Measurements from ENCODE around the gene HIGD1C.
"Not testable (repeated sequence)": the region's sequence is repeated elsewhere in the genome, so short reads cannot be mapped to it uniquely, and the experiment has no call there.

Gene HIGD1C

GRCh38 chr12:50952510-50952909 lies at the start of gene HIGD1C:
TSS of gene HIGD1C (plus strand) at chr12:50952544. CDS start at chr12:50953999, 1,455 bp downstream.
- DNase-seq (ENCODE audit: low spot score): no peak

- DNase-seq (ENCODE audit: low spot score): not testable (repeated sequence)
Observed at GRCh38 chr12:50908479-50908878, 43.9 kb upstream of the HIGD1C start.

- DNase-seq (ENCODE audit: low spot score): not testable (repeated sequence)
Observed at GRCh38 chr12:50912361-50912760, 40.0 kb upstream of the HIGD1C start.

GRCh38 chr12:50913224-50913623 lies 39.1 kb upstream of the HIGD1C start:
- DNase-seq (ENCODE audit: low spot score): no peak

- DNase-seq (ENCODE audit: low spot score): no peak
Observed at GRCh38 chr12:50914872-50915484, 37.4 kb upstream of the HIGD1C start.

GRCh38 chr12:50916292-50916691 lies 36.1 kb upstream of the HIGD1C start:
- DNase-seq (ENCODE audit: low spot score): no peak

DNA sequence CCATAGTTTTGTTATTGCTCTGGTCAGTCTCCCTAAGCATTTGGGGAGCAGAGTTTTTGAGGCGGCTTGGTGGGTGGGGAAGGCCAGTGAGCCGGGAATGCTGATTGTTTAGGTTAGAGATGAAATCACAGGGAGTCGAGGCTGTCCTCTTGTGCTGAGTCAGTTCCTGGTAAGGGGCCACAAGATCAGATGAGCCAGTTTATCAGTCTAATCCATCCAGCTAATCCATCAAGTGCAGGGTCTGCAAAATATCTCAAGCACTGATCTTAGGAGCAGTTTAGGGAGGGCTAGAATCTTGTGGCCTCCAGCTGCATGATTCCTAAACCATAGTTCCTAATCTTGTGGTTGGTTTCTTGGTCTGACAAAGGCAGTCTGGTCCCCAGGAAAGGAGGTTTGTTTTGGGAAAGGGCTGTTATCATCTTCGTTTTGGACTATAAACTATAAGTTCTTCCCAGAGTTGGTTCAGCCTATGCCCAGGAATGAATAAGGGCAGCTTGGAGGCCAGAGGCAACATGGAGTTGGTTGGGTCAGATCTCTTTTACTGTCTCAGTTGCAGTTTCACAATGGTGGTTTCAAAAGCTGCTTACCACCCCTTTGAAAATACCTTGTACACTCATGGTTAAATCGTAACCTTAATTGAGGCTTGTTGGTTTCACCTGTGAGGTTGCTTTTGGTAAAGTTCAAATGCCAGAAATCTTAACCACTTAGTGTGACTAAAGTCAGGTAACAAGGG lies 33.6 kb upstream of the HIGD1C start:
- no peak for DNase-seq (ENCODE audit: low spot score)

DNA sequence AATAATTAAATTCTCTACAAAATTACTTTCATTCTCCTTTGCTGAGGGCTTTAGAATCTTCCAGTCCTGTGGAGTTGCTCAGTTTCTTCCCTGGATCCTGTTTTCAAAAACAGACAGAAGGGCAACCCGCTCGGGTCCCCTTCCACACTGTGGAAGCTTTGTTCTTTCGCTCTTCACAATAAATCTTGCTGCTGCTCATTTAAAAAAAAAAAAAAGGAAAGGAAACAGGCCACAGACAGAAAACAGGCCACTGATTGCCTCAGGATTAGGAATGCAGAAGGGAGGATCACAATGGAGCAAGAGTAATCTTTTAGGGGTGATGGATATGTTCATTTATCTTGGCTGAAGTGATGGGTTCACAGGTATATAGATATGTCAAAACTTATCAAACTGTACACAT lies 29.5 kb upstream of the HIGD1C start:
- no peak for DNase-seq (ENCODE audit: low spot score)

- DNase-seq (ENCODE audit: low spot score): no peak
Observed at GRCh38 chr12:50923361-50924130, 28.8 kb upstream of the HIGD1C start.

GRCh38 chr12:50924131-50924438 lies 28.3 kb upstream of the HIGD1C start:
- no peak for DNase-seq (ENCODE audit: low spot score)

- DNase-seq (ENCODE audit: low spot score): peak; percentile 20
Observed at GRCh38 chr12:50924439-50925341, 27.7 kb upstream of the HIGD1C start.

- no peak for DNase-seq (ENCODE audit: low spot score)
Observed at GRCh38 chr12:50925342-50925651, 27.0 kb upstream of the HIGD1C start.

DNA sequence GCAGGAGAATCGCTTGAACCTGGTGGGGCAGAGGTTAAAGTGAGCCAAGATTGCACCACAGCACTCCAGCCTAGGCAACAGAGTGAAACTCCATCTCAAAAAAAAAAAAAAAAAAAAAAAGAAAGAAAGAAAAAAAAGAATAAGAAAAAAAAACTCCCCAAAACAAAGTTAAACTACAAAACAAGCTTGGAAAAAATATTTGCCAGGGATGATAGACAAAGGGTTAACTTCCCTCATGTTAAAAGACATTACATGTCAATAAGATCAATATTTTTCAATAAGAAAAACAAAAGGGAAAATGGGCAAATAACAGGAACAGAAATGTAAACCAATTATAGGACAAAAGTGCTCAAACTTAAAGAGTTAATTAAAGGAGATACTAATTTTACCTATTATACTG lies 26.4 kb upstream of the HIGD1C start:
- no peak for DNase-seq (ENCODE audit: low spot score)

DNA sequence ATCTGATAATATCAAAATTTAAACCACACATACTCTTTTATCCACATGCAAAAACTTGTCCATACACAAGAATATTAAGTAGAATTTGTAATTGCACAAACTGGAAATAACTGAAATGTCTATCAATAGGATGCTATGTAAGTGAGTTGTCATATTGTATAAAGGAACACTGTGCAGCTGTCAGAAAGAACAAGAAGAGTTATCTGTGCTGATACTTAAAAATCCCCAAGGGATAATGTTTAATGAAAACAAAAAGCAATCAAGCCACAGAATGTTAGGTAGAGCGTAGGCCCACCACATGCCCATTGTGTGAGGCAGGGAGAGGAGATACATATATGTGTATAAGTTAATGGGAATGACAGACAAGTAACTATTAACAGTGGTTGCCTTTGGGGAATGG lies 25.9 kb upstream of the HIGD1C start:
- no peak for DNase-seq (ENCODE audit: low spot score)

DNA sequence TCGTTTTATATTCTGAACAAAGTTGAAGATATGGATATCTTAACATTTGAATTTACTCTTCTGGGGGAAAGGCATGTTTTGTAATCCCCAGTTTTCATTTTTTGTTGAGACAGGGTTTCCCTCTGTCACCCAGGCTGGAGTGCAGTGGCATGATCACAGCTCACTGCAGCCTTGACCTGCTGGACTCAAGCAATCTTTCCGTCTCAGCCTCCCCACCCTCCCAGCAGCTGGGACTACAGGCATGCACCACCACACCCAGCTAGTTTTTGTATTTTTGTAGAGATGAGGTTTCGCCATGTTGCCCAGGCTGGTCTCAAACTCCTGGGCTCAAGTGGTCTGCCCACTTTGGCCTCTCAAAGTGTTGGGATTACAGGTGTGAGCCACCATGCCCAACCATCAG lies 25.4 kb upstream of the HIGD1C start:
- DNase-seq (ENCODE audit: low spot score): not testable (repeated sequence)

DNA sequence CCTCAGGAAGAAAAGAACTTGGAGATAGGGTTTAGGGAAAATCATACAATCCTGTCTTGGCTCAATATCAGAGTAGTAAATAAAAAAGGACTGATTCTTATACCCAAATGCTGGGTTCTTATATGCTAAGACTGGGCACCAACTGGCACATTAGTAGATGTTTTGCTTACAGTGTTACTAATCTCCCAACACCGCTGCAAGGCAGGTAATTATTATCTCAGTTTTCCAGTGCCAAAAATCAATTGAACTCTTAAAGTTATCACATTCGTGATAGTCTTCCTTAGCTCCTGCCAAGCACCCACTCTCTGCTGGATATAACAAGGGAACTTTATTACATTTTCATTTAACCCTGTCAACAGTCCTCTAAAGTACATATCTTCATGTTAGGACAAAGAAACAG lies 25.0 kb upstream of the HIGD1C start:
- no peak for DNase-seq (ENCODE audit: low spot score)

GRCh38 chr12:50927766-50928224 lies 24.5 kb upstream of the HIGD1C start:
- no peak for DNase-seq (ENCODE audit: low spot score)

- no peak for DNase-seq (ENCODE audit: low spot score)
Observed at GRCh38 chr12:50928392-50928791, 24.0 kb upstream of the HIGD1C start.

DNA sequence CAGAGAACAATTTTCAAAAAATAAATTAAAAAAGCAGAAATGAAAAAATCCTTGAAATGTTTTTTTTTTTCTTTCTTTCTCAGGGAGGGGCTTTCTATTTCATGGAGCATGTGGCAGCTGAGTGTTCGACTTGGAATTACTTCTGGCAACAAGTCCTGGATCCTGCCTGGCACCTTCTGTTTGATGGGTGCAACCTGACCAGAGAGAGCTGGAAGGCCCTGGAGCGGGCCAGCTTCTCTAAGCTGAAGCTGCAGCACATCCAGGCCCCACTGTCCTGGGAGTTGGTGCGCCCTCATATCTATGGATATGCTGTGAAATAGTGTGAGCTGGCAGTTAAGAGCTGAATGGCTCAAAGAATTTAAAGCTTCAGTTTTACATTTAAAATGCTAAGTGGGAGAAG lies 22.5 kb upstream of the HIGD1C start:
- DNase-seq (ENCODE audit: low spot score): no peak

GRCh38 chr12:50930477-50930876 lies 21.9 kb upstream of the HIGD1C start:
- DNase-seq (ENCODE audit: low spot score): not testable (repeated sequence)

- DNase-seq (ENCODE audit: low spot score): no peak
Observed at GRCh38 chr12:50932787-50933280, 19.5 kb upstream of the HIGD1C start.

Measured in CD4-positive, alpha-beta T cell treated with Interleukin-15 for 4 hours (primary cell).